ENCODE results near the gene SETD5. TPM values are rescaled to one million over a fixed set of nuclear protein-coding genes. Genes with fewer than 3 reads are reported as not detected.
"Not testable (repeated sequence)": the region's sequence is repeated elsewhere in the genome, so short reads cannot be mapped to it uniquely, and the experiment has no call there.

SETD5 gene
- polyA plus RNA-seq, 12 donors = 86.4 to 389 (median 118) TPM

DNA sequence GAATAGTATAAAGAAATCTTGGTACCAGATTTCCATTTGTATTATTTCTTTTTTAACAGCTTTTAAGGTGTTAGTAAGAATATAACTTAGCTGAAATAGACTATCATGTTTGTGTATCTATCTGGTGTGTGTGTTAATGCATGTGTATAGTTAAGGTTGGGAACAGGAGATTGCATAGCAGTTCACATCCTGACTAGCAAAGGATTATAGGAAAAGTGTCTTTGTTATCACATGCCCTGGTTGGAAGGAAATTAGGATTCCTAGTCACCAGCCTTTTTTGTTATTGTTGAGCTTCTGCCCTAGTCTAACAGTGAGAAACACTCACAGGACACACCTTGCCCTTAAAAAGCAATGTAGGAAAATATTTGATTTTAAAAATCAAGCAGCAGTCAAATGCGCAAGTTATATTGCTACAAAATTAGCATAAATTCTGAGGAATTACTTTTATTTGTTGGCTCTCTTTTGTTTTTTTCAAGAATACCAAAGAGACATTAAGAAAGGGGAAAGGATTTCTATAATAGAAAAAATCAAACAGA, 58.2 kb downstream of the SETD5 start:
- no peak for DNase-seq

GRCh38 chr3:9467451-9467850, 70.0 kb downstream of the SETD5 start:
- DNase-seq = no peak

DNA sequence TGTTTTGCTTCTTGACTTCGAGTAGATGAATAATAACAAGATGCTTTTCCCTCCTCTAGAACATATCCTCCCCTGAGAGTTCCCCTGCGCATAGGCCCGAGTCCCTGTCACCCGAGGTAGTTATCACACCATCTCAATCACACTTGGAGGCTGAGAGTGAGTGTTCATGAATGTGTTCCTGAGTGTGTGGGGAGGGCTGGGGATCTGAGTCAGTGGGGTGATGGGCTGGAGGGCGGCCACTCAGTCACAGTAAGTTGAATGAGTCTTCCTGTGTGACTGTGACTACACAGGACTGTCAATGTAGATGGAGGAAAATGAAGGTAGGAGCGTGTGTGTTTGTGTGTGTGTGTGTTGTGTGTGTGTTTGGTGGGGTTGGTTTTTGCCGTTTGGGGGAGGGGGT, 71.0 kb downstream of the SETD5 start:
- DNase-seq = no peak

DNA sequence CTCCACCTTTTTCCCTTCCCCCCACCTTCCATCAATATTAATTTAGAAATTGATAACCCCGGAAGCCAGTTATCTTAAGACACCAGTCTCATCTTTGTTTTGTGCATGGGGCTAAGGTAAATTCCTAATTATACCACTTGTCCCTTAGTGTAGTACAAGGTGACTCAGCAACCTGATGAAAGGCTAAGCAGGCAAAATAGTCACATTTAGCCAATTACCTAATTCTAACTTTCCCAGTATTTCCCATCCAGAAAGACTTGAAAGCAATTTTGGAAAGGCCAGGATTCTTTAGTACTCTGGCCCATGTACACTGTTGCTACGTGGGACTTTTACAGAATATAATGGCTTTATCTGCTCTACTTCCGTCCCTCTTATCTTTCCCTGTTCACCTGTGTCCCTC, 72.6 kb downstream of the SETD5 start:
- DNase-seq = no peak

- DNase-seq = no peak
Measured at GRCh38 chr3:9473496-9474065, 76.2 kb downstream of the SETD5 start.

DNA sequence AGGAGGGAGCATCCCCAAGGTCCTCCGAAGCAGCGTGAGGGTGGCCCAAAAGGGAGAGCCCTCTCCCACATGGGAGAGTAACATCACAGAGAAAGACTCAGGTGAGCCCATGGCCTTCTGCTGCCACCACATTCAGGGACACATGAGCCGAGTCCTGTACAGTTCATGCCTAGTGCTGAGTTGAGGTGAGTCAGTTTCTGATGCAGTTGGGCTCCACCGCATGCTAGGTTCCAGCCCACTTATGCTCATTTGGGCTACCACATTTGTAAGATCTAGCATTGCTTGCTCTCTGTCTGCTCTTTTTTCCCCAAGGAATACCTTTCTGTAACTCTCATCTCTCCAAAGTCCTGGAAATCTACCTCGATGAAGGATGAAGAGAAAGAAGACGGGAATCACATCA, 77.1 kb downstream of the SETD5 start:
- DNase-seq = no peak

- DNase-seq = no peak
Measured at GRCh38 chr3:9476935-9477334, 79.5 kb downstream of the SETD5 start.

DNA sequence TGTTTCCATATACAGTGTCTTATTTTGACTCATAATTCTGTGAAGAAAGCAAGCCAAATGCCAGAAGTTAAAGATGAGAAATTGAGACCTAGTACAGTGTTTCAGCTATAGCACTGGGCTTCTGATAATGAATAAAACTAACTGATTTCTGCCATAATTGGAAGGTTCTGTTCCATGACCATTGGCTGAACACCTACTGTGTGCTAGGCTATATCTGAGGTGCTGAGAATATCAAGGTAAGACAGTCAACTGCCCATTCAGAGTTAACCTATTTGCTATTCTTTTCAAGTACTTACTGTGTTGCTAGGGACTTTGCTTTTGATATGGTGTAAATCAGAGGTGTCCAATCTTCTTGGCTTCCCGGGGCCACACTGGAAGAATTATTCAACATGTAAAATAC, 82.8 kb downstream of the SETD5 start:
- no peak for DNase-seq

- DNase-seq = no peak
Measured at GRCh38 chr3:9485248-9485647, 87.8 kb downstream of the SETD5 start.

DNA sequence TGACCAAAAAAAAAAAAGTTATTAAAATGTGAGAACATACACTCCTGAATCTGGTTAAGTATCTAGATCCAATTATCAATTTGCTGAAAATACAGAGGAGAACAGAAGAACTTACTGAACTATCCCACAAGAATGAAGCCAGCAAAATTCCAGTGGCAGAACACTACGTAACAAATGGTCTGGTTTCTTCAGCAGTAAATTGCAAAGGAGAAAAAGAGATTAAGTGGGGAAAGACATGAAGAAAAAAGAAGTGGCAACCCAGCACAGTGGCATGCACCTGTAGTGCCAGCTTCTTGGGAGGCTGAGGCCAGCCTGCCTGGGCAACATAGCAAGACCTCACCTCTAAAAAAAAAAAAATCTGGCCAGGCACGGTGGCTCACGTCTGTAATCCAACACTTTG, 94.1 kb downstream of the SETD5 start:
- no peak for DNase-seq

DNA sequence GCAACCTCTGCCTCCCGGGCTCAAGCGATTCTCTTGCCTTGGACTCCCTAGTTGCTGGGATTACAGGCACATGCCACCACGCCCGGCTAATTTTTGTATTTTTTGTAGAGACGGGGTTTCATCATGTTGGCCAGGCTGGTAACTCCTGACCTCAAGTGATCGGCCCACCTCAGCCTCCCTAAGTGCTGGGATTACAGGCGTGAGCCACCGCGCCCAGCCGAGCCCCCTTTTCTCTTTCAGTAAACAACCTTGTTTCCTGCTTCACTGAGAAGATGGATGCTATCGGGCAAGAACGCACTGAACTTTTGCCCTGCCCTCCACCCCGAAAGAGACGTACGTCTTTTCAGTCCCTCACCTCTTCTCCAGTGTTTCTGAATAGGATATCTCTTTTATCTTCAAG, 96.6 kb downstream of the SETD5 start:
- DNase-seq = not testable (repeated sequence)

DNA sequence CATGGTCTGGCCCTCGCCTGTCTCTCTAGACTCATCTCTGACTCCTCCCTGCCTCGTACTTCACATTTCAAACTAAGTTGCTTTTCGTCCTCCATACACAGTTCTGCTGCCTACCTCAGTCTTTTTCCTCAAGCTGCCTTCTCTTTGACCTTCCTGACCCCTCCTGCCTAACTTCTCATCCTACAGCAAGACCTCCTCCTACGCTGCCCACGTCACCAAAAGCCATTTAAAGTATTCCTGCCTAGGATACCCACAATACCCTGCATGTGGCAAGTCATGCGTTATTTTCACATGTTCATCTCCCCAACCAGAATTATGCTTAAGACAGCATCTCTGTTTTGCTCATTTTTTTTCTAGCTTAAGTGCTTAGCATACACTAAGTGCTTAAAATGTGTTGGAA, 99.5 kb downstream of the SETD5 start:
- no peak for DNase-seq

GRCh38 chr3:9497821-9498565, 100.6 kb downstream of the SETD5 start:
- no peak for DNase-seq

DNA sequence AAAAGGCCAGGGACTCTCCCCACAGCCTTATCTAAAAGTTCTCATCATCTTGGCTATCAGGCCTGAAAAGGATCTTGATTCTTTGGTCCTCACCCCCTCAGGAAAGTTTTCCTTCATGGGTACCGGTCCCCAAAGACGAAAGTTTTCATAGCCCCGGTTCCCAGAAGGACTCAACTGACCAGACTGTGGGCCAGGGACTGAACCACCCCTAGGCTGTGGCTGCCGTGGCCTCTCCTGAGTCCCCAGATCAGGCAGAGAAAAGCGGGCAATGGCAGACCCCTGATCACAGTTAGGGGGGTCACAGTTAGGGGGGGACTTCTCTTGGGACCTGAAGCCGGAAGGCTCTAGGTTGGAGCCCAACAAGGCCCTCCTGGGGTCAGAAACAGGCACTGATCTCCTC, 101.4 kb downstream of the SETD5 start:
- no peak for DNase-seq

GRCh38 chr3:9499455-9500107, 102.2 kb downstream of the SETD5 start:
- DNase-seq = no peak

DNA sequence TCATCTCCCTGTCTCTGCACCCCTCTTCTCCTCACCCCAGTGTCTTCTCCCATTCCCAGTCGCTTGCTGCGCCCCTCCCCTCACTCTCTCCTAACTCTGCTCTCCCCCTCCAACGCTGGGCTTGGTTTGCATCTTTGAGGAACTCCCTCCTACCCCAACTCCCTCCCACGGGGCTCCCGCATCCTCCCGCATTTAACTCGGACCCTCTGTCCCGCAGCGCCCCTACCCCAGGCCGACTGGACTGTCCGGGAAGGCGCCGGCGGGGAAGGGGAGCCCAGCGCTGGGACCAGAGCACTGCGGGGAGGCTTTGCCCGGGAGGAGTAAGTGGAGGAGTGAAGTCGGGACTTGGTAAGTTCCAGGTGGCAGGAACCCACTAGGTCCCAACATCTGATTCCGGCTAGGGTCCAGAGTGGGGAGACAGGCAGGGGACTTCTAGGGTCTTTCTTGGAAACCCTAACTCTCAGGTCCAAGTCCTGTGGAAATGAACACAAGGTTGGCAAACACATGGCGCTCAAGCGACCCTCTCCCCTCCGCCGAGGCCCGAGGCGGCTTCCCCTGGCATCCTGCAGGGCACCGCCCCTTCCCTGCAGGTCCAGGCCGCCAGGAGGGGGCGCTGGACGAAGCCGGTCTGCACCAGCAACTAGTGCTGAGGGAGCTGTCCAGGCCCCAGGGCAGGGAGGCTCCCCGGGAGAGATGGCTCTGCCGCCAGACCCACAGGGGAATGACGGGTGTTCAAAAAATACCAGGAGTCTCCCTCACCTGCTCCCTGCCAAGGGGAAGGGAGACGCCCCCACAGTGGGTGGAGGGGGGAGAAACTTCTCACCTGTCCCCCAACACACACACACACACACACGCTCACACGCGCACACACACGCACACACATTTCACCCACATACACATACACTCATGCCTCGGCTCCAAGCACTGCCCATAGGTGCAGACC, 103.0 kb downstream of the SETD5 start:
- peak; percentile 7 for DNase-seq

DNA sequence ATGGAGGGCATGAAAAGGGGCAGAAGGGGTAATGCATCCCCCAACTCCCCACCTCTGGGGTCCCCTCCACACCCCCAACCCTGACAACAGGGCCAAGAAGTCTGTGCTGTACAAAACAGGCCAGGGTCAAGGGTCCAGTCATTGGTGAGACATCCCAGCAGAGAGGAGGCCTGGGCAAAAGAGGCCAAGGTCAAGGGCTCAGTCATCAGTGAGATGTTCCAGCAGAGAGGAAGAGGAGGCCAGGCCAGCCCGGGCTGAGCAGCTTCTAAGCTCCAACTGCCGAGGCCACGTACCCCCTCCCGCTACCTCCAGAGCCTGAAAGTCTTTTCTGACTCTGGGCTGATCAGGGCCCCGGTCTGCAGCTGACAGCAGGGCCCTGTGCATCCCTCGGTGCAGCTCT, 103.8 kb downstream of the SETD5 start:
- DNase-seq = no peak

- peak; percentile 51 for DNase-seq
Measured at GRCh38 chr3:9503283-9503682, 105.9 kb downstream of the SETD5 start.

GRCh38 chr3:9507586-9508578, 110.5 kb downstream of the SETD5 start:
- DNase-seq = no peak

GRCh38 chr3:9508781-9509180, 111.4 kb downstream of the SETD5 start:
- peak; percentile 17 for DNase-seq
